ENCODE data around the gene PCDHB16.

PCDHB16 gene

GRCh38 chr5:141234109-141234667 lies 52.0 kb downstream of the PCDHB16 start:
- DNase-seq = no peak
